Measurements from ENCODE around the gene PCDHA6.

The PCDHA6 gene

GRCh38 chr5:140857177-140857986, 29.6 kb downstream of the PCDHA6 start:
- no peak overlapping the region for H3K4me3 ChIP-seq (ENCODE audit: low read depth, low read length)
- TF ChIP-seq CTCF (IDR thresholded peaks at IDR 0.05; ENCODE audit: low read depth, low read length) (no peak), MYC (IDR thresholded peaks at IDR 0.05; ENCODE audit: low read depth, low read length) (no peak), POLR2A (IDR thresholded peaks at IDR 0.05; ENCODE audit: extremely low read depth, insufficient read length) (no peak), MAX (IDR thresholded peaks at IDR 0.05; ENCODE audit: low read depth, low read length) (no peak)
- no peak for DNase-seq (ENCODE audit: low read depth)

- no peak for DNase-seq (ENCODE audit: low read depth)
- no peak overlapping the region for H3K4me3 ChIP-seq (ENCODE audit: low read depth, low read length)
- TF ChIP-seq MYC (IDR thresholded peaks at IDR 0.05; ENCODE audit: low read depth, low read length) (no peak), CTCF (IDR thresholded peaks at IDR 0.05; ENCODE audit: low read depth, low read length) (no peak), POLR2A (IDR thresholded peaks at IDR 0.05; ENCODE audit: extremely low read depth, insufficient read length) (no peak), MAX (IDR thresholded peaks at IDR 0.05; ENCODE audit: low read depth, low read length) (no peak)
Observed at GRCh38 chr5:140857987-140858240, 30.2 kb downstream of the PCDHA6 start.

GRCh38 chr5:140862441-140863295, 34.9 kb downstream of the PCDHA6 start:
- no peak overlapping the region for H3K4me3 ChIP-seq (ENCODE audit: low read depth, low read length)
- no peak for TF ChIP-seq MYC (IDR thresholded peaks at IDR 0.05; ENCODE audit: low read depth, low read length)
- TF ChIP-seq POLR2A (IDR thresholded peaks at IDR 0.05; ENCODE audit: extremely low read depth, insufficient read length), result no peak
- no peak for TF ChIP-seq MAX (IDR thresholded peaks at IDR 0.05; ENCODE audit: low read depth, low read length)
- no peak for TF ChIP-seq CTCF (IDR thresholded peaks at IDR 0.05; ENCODE audit: low read depth, low read length)
- DNase-seq (ENCODE audit: low read depth), result no peak

GRCh38 chr5:140868721-140869554, 41.2 kb downstream of the PCDHA6 start, which contains the start of gene PCDHA11:
TSS of gene PCDHA11 (plus strand) at chr5:140868957. CDS start at chr5:140869104, 147 bp downstream.
- TF ChIP-seq MAX (IDR thresholded peaks at IDR 0.05; ENCODE audit: low read depth, low read length), result no peak
- peak; percentile 30 for DNase-seq (ENCODE audit: low read depth)
- no peak within 1 kb of the TSS for H3K4me3 ChIP-seq (ENCODE audit: low read depth, low read length)

GRCh38 chr5:140869555-140869886, 41.8 kb downstream of the PCDHA6 start:
- no peak for TF ChIP-seq POLR2A (IDR thresholded peaks at IDR 0.05; ENCODE audit: extremely low read depth, insufficient read length)
- TF ChIP-seq CTCF (IDR thresholded peaks at IDR 0.05; ENCODE audit: low read depth, low read length), result peak; percentile 56
- DNase-seq (ENCODE audit: low read depth), result no peak
- no peak overlapping the region for H3K4me3 ChIP-seq (ENCODE audit: low read depth, low read length)
